ENCODE measurements around the gene FARP1.
"Not testable (repeated sequence)": the region's sequence is repeated elsewhere in the genome, so short reads cannot be mapped to it uniquely, and the experiment has no call there.

The FARP1 gene

GRCh38 chr13:98263841-98264240 is 120.9 kb downstream of the FARP1 start:
- DNase-seq (ENCODE audit: low spot score) = no peak

DNA sequence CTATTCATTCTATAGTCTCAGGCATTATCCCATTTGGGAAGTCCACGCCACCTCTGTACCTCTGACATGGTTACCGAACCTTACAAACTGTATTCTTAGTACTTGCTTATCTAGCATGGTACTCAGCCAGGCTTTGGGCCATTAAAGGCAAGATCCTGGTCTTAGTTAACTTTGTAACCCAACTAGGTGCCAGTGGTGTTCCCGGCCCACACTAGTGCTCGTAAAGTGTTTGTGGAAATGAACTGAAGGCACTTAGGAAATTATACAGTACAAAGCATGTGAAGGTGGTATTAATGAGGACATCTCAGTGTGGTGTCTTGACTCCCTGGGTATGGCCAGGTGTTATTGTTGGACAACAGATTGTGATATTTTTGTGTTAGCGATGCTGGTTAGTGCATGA is 122.0 kb downstream of the FARP1 start:
- DNase-seq (ENCODE audit: low spot score) = no peak

GRCh38 chr13:98265692-98266551 is 123.0 kb downstream of the FARP1 start:
- DNase-seq (ENCODE audit: low spot score) = peak; percentile 16

GRCh38 chr13:98267080-98267912 is 124.4 kb downstream of the FARP1 start:
- peak; percentile 34 for DNase-seq (ENCODE audit: low spot score)

DNA sequence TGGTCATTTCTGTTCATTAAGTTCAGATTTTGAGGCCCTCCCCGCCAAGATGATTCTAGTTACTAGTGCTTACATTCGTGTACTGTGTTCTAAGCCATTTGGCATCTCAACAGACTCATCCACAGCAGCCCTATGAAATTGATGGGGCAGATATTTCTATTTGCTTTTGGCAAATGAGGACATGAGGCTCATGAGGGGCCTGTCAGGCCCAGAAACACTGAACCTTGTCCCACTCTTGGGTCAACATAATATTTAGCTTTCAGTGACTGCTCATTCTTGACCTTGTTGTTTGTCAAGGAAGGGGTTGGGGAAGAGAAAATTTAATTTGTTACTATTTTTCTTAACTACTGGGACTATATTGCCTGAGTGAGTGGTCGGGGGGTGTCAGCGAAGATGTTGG is 126.5 kb downstream of the FARP1 start:
- DNase-seq (ENCODE audit: low spot score) = no peak

DNA sequence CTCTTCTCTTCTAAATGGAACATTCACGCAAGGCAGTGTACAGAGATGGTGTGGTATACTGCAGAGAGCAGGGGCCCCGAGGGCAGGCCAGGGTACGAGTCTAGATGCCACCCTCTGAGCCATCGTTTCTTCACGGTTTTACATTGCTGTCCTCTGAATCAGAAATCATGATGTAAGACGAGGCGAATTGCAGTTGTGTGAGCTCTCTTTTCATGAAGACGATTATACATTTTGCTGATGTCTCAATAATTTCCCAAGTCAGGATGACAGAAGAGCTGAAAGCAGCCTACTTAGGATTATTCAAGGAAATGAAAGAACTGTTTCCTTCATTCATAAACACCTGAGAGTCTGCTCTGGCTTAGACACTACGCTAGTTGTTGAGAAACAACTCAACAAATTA is 127.9 kb downstream of the FARP1 start:
- DNase-seq (ENCODE audit: low spot score) = no peak

DNA sequence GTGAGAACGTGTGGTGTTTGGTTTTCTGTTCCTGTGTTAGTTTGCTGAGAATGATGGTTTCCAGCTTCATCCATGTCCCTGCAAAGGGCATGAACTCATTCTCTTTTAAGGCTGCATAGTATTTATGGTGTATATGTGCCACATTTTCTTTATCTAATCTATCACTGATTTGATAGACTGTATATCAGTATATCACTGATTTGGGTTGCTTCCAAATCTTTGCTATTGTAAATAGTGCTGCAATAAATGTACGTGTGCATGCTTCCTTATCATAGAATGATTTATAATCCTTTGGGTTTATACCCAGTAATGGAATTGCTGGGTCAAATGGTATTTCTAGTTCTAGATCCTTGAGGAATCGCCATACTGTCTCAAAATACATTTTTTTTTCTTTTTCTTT is 128.8 kb downstream of the FARP1 start:
- DNase-seq (ENCODE audit: low spot score) = not testable (repeated sequence)

DNA sequence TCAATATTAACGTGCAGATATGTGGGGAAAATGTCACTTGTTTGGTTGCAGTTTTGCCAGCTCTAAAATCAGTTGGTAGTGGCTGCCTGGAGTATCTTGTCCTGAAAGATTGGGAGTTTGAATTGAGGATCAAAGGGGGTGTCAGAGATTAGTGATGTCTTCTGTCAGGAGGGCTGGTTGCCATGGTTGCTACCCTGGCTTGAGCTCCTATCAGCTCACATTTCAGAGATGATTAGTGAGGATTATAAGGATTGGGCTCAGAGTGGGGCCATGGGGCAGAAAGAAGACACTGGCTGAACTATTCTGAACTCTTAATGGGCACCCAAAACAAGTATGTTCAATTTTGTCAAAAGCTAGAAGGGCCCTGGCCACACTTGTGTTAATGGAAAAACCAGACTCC is 129.7 kb downstream of the FARP1 start:
- DNase-seq (ENCODE audit: low spot score) = no peak

- no peak for DNase-seq (ENCODE audit: low spot score)
These were observed 130.4 kb downstream of the FARP1 start for GRCh38 chr13:98273067-98273823.

- DNase-seq (ENCODE audit: low spot score) = no peak
These were observed 131.2 kb downstream of the FARP1 start for GRCh38 chr13:98273824-98274742.

- no peak for DNase-seq (ENCODE audit: low spot score)
These were observed 132.1 kb downstream of the FARP1 start for GRCh38 chr13:98274921-98275487.

- no peak for DNase-seq (ENCODE audit: low spot score)
These were observed 132.8 kb downstream of the FARP1 start for GRCh38 chr13:98275681-98276171.

DNA sequence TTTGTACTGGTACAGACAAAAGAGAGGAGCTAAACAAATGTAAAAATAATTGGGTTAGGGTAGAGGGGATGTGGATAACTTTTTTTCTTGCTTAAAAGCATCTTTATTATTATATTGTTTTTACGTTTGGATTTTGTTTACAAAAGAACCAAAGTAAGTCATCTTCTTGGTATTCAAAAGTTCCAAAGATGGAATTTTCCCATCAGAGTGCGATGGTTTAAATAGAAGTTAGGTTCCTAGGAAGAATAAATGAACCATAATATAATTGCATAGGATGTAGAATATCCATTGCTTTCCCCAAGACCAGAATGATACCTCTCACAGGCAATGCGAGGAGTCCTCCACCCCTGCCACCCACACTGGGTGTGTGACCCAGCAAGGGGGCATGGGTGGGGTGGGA is 133.6 kb downstream of the FARP1 start:
- DNase-seq (ENCODE audit: low spot score) = no peak

DNA sequence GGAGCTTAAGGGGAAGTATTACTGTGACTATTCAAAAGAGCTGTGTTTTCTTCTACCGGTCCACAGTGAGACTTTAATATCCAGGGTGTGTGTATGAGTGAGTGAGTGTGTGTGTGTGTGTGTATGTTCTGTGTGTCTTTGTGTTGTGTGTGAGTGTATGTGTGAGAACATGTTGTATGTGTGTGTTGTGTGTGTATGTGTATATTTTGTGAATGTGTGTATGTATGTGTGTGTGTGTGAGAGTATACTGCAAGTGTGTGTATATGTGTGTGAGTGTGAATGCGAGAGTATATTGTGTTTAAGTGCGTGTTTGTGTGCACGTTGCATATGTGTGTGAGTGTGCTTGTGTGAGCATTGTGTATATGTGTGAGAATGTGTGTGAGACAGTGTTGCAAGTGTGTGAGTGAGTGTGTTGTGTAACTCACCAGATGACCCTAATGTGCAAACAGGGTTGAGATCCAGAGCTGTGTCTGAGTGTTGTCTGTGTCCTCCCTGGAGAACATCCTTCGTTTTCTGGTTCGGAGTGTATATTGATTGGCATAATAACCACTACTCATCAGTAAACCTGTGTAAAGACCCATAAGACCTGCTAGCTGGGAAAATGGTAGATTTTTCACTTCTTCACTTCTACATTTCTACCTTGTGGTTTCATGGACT is 135.3 kb downstream of the FARP1 start:
- DNase-seq (ENCODE audit: low spot score) = no peak

DNA sequence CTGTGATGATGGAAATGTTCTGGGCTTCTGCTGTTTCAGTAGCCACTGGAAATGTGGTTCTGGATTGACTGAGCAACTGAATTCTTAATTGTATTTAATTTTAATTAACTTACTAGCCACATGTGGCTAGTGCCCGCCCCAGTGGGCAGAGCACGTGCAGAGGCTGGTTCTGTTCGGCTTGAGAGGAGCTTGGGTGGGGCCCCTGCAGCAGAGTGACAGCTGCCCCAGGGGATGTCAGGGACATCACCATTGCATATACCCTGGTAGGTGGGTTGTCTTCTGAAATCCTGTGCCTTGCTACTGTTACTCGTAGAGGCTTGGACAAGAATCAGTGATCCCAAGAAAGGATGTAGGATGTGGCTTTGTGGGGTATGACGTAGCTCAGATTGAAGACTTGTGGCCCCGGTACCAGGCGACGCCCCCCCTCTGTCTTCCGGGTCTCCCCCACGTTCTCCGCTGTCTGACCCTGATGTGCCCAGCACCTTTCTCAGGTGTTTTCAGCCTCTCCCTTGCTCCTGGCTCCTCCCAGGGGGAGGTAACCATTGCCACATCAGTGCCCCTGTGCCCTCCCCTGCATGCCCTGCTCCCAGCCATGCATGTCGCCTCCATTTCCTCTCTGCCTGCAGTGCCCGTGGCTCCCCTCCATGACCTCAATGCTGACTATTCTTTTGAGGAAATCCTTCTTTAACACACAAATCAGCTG is 136.7 kb downstream of the FARP1 start:
- no peak for DNase-seq (ENCODE audit: low spot score)

DNA sequence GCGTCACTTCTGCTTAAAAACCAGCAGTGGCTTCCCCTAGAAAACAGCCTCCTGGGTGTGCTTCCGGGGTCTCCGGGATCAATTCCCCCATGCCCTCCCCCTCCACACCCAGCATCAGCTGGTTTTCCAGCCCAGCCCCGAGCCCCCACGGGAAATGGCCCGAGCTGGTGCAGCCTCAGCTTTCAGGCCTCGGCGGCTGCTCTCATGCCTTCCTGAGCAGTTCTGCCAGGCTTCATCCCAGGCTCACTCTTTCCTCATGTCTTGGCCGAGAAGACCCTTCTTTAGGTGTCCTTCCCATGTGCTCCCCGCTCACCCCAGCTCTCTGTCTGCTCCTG is 137.2 kb downstream of the FARP1 start:
- no peak for DNase-seq (ENCODE audit: low spot score)

- no peak for DNase-seq (ENCODE audit: low spot score)
These were observed 141.8 kb downstream of the FARP1 start for GRCh38 chr13:98284679-98285078.

GRCh38 chr13:98285317-98285716 is 142.4 kb downstream of the FARP1 start:
- DNase-seq (ENCODE audit: low spot score) = no peak

- DNase-seq (ENCODE audit: low spot score) = no peak
These were observed 143.1 kb downstream of the FARP1 start for GRCh38 chr13:98285852-98286594.

Measured in HuH-7.5 (cell line).